Measurements from ENCODE around the gene CCNA2.

The CCNA2 gene

GRCh38 chr4:121769341-121769740 is 54.3 kb downstream of the CCNA2 start:
- no peak for DNase-seq

DNA sequence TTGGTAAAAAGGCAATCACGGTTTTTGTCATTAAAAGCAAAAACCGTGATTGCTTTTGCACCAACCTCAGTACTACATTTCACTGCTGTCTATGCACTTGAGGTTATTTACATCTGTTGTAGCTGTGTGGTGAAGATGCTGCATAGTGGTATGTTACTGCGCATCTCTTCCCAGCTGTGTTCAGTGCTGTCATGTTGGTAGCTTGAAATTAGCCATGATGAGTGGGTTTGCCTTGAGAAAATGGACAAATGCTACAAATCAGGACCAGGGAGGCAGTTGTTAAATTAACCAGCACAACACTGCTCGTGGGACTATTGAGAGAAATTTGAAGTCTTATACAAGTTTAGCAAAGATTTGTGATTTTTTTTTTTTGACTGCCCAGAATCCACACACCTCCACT is 56.5 kb downstream of the CCNA2 start:
- DNase-seq: no peak
